GM12878 (cell line): Measurements from ENCODE around the gene PRR7. TPM values are rescaled to one million over a fixed set of nuclear protein-coding genes. Genes with fewer than 3 reads are reported as not detected.

Experiments
- ATAC-seq: fragments of 200-7000 bp; cut with Tn5 transposase; 3 replicates; pipeline ENCODE4 v1.9.1; 2020; ENCODE audit warnings: mild to moderate bottlenecking, moderate library complexity
- BruUV-seq: library from RNA; stranded (reverse); fragments of 400-500 nt; replicated peaks from 2 replicates; lab custom pipeline; 2021; lab: Mats Ljungman, UMichigan
- CTCF ChIA-PET: fragments of 300-600 bp; sonication (Branson Sonifier 250); formaldehyde crosslinking; extraction: SDS; loops from one replicate; lab custom pipeline; 2021; ENCODE audit warnings: inconsistent platforms; lab: Yijun Ruan, JAX
- POLR2A ChIA-PET: fragments of 350-600 bp; formaldehyde crosslinking; extraction: SDS; loops from one replicate; lab custom pipeline; 2021; ENCODE audit warnings: inconsistent platforms; lab: Charles Lee
- RAD21 ChIA-PET: fragments of 300-600 bp; sonication (Branson Sonifier 250); formaldehyde crosslinking; loops from one replicate; lab custom pipeline; 2023; ENCODE audit warnings: antibody characterized with exemption; ENCODE audit not compliant: unreplicated experiment; lab: Charles Lee
- SMC1A ChIA-PET: fragments of 300-600 bp; sonication (Branson Sonifier 250); formaldehyde crosslinking; loops from one replicate; lab custom pipeline; 2023; ENCODE audit not compliant: unreplicated experiment, uncharacterized antibody; lab: Charles Lee
- DNase-seq: peaks from one replicate; pipeline ENCODE4 v3.0.0-alpha.2; 2011; ENCODE audit warnings: low read depth, low spot score
- FAIRE-seq: peaks from 3 replicates; lab custom pipeline; 2011; peaks lifted over from hg19 to GRCh38; lab: Jason Lieb, UNC
- H2AFZ ChIP-seq: 2 replicates; pipeline ENCODE4 v1.6.0; 2011; ENCODE audit warnings: low read depth, low read length, control low read depth; ENCODE audit not compliant: control insufficient read depth
- H3K27ac ChIP-seq: 2 replicates; pipeline ENCODE4 v1.5.1; 2011; ENCODE audit warnings: control low read depth; ENCODE audit not compliant: control insufficient read depth, insufficient read depth
- H3K27me3 ChIP-seq, 2 experiments: replicated peaks in 1 of 2; 2 replicates each; pipeline versions ENCODE4 v1.6.0 to v1.6.1; 2011; ENCODE audit warnings: low read length in 1 of 2; ENCODE audit not compliant: control insufficient read depth in 2 of 2, insufficient read depth in 2 of 2
- H3K36me3 ChIP-seq, 2 experiments: 2 replicates each; pipeline ENCODE4 v1.5.1; 2011; ENCODE audit warnings: low read length in 1 of 2; ENCODE audit not compliant: control insufficient read depth in 2 of 2, insufficient read depth in 2 of 2
- H3K4me1 ChIP-seq: 2 replicates; pipeline ENCODE4 v1.6.1; 2011; ENCODE audit warnings: mild to moderate bottlenecking, low read length, moderate library complexity, mixed read lengths; ENCODE audit not compliant: control insufficient read depth, insufficient read depth
- H3K4me2 ChIP-seq: 2 replicates; pipeline ENCODE4 v1.6.0; 2011; ENCODE audit warnings: control low read depth; ENCODE audit not compliant: control insufficient read depth, insufficient read depth
- H3K4me3 ChIP-seq: fragments of 200-600 bp; sonication (generic); 2 replicates; pipeline ENCODE4 v1.5.1; 2016
- H3K79me2 ChIP-seq: 2 replicates; pipeline ENCODE4 v1.6.0; 2011; ENCODE audit warnings: low read length; ENCODE audit not compliant: control insufficient read depth, insufficient read depth
- H3K9ac ChIP-seq: 2 replicates; pipeline ENCODE4 v1.8.0; 2011; ENCODE audit warnings: low read length, control low read depth, mixed read lengths; ENCODE audit not compliant: control insufficient read depth, insufficient read depth
- H3K9me3 ChIP-seq: replicated peaks from 3 replicates; pipeline ENCODE4 v1.5.1; 2011; ENCODE audit warnings: mild to moderate bottlenecking, low read length; ENCODE audit not compliant: control insufficient read depth, insufficient read depth
- H4K20me1 ChIP-seq: 2 replicates; pipeline ENCODE4 v1.6.0; 2011; ENCODE audit not compliant: control insufficient read depth, insufficient read depth
- BHLHE40 ChIP-seq, 2 experiments: fragments of 450-650 bp in 1 of 2; IDR thresholded peaks; 2 replicates each; pipeline ENCODE4 v1.6.1; 2011 to 2017; ENCODE audit warnings: low read depth in 2 of 2, borderline replicate concordance in 1 of 2, improper control_type of control experiment in 1 of 2, low read length in 1 of 2, mild to moderate bottlenecking in 1 of 2
- CHD1 ChIP-seq: IDR thresholded peaks from 2 replicates; pipeline ENCODE4 v1.6.1; 2012; ENCODE audit warnings: low read depth, low read length, improper control_type of control experiment
- CREM ChIP-seq: IDR thresholded peaks from 2 replicates; pipeline ENCODE4 v1.6.1; 2014; ENCODE audit warnings: antibody characterized with exemption, low read depth
- EED ChIP-seq: sonication (generic); IDR thresholded peaks from 2 replicates; pipeline ENCODE4 v1.6.1; 2016; ENCODE audit warnings: antibody characterized with exemption, low read depth
- HDAC2 ChIP-seq: fragments of 200-600 bp; sonication (generic); IDR thresholded peaks from 2 replicates; pipeline ENCODE4 v1.6.1; 2017
- HDGF ChIP-seq: fragments of 450-650 bp; IDR thresholded peaks from 2 replicates; pipeline ENCODE4 v1.6.1; 2016; ENCODE audit warnings: antibody characterized with exemption
- IKZF1 ChIP-seq: fragments of 450-650 bp; conservative IDR thresholded peaks from 2 replicates; pipeline ENCODE4 v1.6.1; 2017; ENCODE audit warnings: antibody characterized with exemption, mild to moderate bottlenecking
- LARP7 ChIP-seq: fragments of 450-650 bp; IDR thresholded peaks from 2 replicates; pipeline ENCODE4 v1.6.1; 2017; ENCODE audit warnings: mild to moderate bottlenecking
- MLLT1 ChIP-seq: fragments of 450-650 bp; IDR thresholded peaks from 2 replicates; pipeline ENCODE4 v1.6.1; 2016; ENCODE audit warnings: mild to moderate bottlenecking
- NR2C2 ChIP-seq: IDR thresholded peaks from 2 replicates; pipeline ENCODE4 v1.6.1; 2011; ENCODE audit warnings: borderline replicate concordance, low read depth; ENCODE audit not compliant: control insufficient read depth, insufficient read length
- NR2F1 ChIP-seq: fragments of 450-650 bp; conservative IDR thresholded peaks from 2 replicates; pipeline ENCODE4 v1.6.1; 2017; ENCODE audit warnings: mild to moderate bottlenecking
- PAX5 ChIP-seq: IDR thresholded peaks from 2 replicates; pipeline ENCODE4 v1.6.1; 2011; ENCODE audit warnings: low read depth, low read length, borderline replicate concordance
- POLR2AphosphoS5 ChIP-seq: IDR thresholded peaks from 2 replicates; pipeline ENCODE4 v1.6.1; 2011; ENCODE audit warnings: mild to moderate bottlenecking, low read length, inconsistent platforms
- POU2F2 ChIP-seq: IDR thresholded peaks from 3 replicates; pipeline ENCODE4 v1.6.1; 2011; ENCODE audit warnings: low read depth, mild to moderate bottlenecking, low read length, borderline replicate concordance
- TCF12 ChIP-seq: IDR thresholded peaks from 2 replicates; pipeline ENCODE4 v1.6.1; 2011; ENCODE audit warnings: low read depth, mild to moderate bottlenecking, low read length
- WGBS: methylation state at CpG from one replicate; pipeline ENCODE4 v1.1.6; 2016; ENCODE audit warnings: low lambda C conversion rate; ENCODE audit not compliant: insufficient replicate concordance, insufficient coverage; ENCODE audit errors: missing lambda C conversion rate; 5-methylcytosine and 5-hydroxymethylcytosine counted together
- in situ Hi-C: fragments of 300-500 bp; cut with MboI; formaldehyde crosslinking; loops from 9 replicates; pipeline ENCODE4 v1.14.3; 2018; ENCODE audit warnings: mixed read lengths
- intact Hi-C: fragments of 100-400 bp; cut with micrococcal nuclease; formaldehyde crosslinking; loops from one replicate; pipeline ENCODE4 v1.14.2; 2022; ENCODE audit not compliant: unreplicated experiment
- polyA plus RNA-seq, 11 experiments: library from polyadenylated mRNA; depleted of rRNA in 4 of 11; unstranded in 6 of 11; stranded (reverse) in 5 of 11; fragments of >200 nt; fragmentation: Nextera tagmentation in 4 of 11; fragmentation: Illumina TruSeq in 1 of 11; extraction: Ambion mirVana in 4 of 11; extraction: Trizol in 1 of 11; gene quantifications; 1 replicate in 1 of 11; 2 replicates in 10 of 11; pipeline versions ENCODE4 v1.2.1 to v1.2.3, GENCODE V29; 2011 to 2016; ENCODE audit warnings: inconsistent platforms in 2 of 11, missing spikeins in 2 of 11, low read depth in 1 of 11
- total RNA-seq, 4 experiments: library from RNA; depleted of rRNA in 3 of 4; stranded (reverse); fragments of >200 nt in 3 of 4; fragmentation: Illumina TruSeq in 1 of 4; extraction: Trizol in 1 of 4; gene quantifications; 2 replicates each; pipeline versions ENCODE4 v1.2.1 to v1.2.3, GENCODE V29; 2013 to 2021

Gene PRR7
- total and polyA plus RNA-seq, 10 of the 15 experiments (the other 5 are each of a cell fraction or from before 2014, with no cell fraction given) = 0.09 to 18.8 (median 4.6) TPM; not detected in 2

GRCh38 chr5:177447611-177448243 lies 1.1 kb downstream of the PRR7 start:
- peak; percentile 13 for ATAC-seq
- intact Hi-C loops (loop anchor here (2.0 kb wide), 1 partner anchor 17 kb away; no protein-coding TSS in a partner anchor), in situ Hi-C loops (loop anchor here (5.0 kb wide), 1 partner anchor 130 kb away; no protein-coding TSS in a partner anchor)
- no peaks in the 10 kb centered on the region for H3K9me3 ChIP-seq
- BruUV-seq = no TSS peak
- no peak for DNase-seq
- no peaks in the 10 kb centered on the region for H3K27me3 ChIP-seq
- ChIA-PET CTCF (interaction anchor here (1.0 to 16.4 kb wide), 11 partner anchors 10 to 129 kb away, joined by 3 to 391 read pairs (median 8); partner anchors contain the start of genes GRK6 and PFN3), RAD21 (interaction anchor here (1.0 to 13.5 kb wide), 14 partner anchors 8 to 146 kb away, joined by 3 to 291 read pairs (median 6); partner anchors contain the start of genes GRK6 and PDLIM7), POLR2A (interaction anchor here (0.5 to 13.6 kb wide), 11 partner anchors 11 to 83 kb away, joined by 3 to 358 read pairs (median 7); partner anchors contain the start of genes F12 and GRK6), SMC1A (interaction anchor here (0.9 to 7.2 kb wide), 15 partner anchors 18 to 139 kb away, joined by 3 to 105 read pairs (median 4); partner anchors contain the start of genes F12, PDLIM7 and PFN3)
- H3K4me2 ChIP-seq = peak overlapping the region; percentile 94
- H3K4me1 ChIP-seq = peaks cover 32% of the 10 kb centered on the region
- no peaks in the 10 kb centered on the region for H4K20me1 ChIP-seq
- H3K27ac ChIP-seq = peak overlapping the region; percentile 58
- TF ChIP-seq HDAC2 (no peak), EED (no peak), BHLHE40 (IDR thresholded peaks at IDR 0.05; ENCODE audit: borderline replicate concordance in 1 of 2, low read depth in 2 of 2, low read length in 1 of 2) (peak; percentile 85 to 95), MLLT1 (0 out of 2 replicates have a peak, but pooled peaks have one; percentile 26), CREM (no peak), CHD1 (no peak), POLR2AphosphoS5 (peak; percentile 58; the same call in 1 of the 2 replicates), TCF12 (no peak), LARP7 (no peak; the same call in 1 of the 2 replicates), NR2C2 (no peak), PAX5 (no peak), HDGF (0 out of 2 replicates have a peak, but pooled peaks have one; percentile 20), NR2F1 (peak; percentile 84), POU2F2 (peak; percentile 11; the same call in 1 of the 3 replicates), IKZF1 (peak; percentile 57)
- no peak for FAIRE-seq
- H3K79me2 ChIP-seq = peaks cover 14% of the 10 kb centered on the region
- H3K36me3 ChIP-seq = no peaks in the 10 kb centered on the region; a peak in 3 of 4 replicates
- peak overlapping the region; percentile 67 for H3K4me3 ChIP-seq
- WGBS = 13% methylated on average over 20 of the region's 23 CpGs
- H2AFZ ChIP-seq = no peak overlapping the region; the same call in 1 of the 2 replicates
- H3K9ac ChIP-seq = peak overlapping the region; percentile 51
